Natural killer cell (primary cell): Measurements from ENCODE around the gene TGM3. TPM values are rescaled to one million over a fixed set of nuclear protein-coding genes. Genes with fewer than 3 reads are reported as not detected.

Experiments
- ATAC-seq, 3 donors: fragments of 150-1000 bp in 2 of 3; fragments of 200-7000 bp in 1 of 3; cut with Tn5 transposase; 1 replicate in 1 of 3; 2 replicates in 2 of 3; pipeline ENCODE4 v1.10.0; 2021; ENCODE audit warnings: mild to moderate bottlenecking in 2 of 3, moderate library complexity in 2 of 3
- DNase-seq, 2 donors: peaks; one replicate each; pipeline versions ENCODE4 v3.0.0 to v3.0.0-alpha.2; 2013 to 2021; ENCODE audit warnings: mixed read lengths in 1 of 2
- H3K27ac ChIP-seq: one replicate; pipeline ENCODE4 v1.5.1; 2013; ENCODE audit warnings: mild to moderate bottlenecking, low read length
- H3K27me3 ChIP-seq: one replicate; pipeline ENCODE4 v1.6.1; 2013; ENCODE audit warnings: low read length; ENCODE audit not compliant: control insufficient read depth, insufficient read depth
- H3K36me3 ChIP-seq: one replicate; pipeline ENCODE4 v1.6.1; 2013; ENCODE audit warnings: low read length; ENCODE audit not compliant: control insufficient read depth, insufficient read depth
- H3K4me1 ChIP-seq: one replicate; pipeline ENCODE4 v1.6.1; 2013; ENCODE audit warnings: low read length; ENCODE audit not compliant: control insufficient read depth, insufficient read depth
- H3K4me3 ChIP-seq: one replicate; pipeline ENCODE4 v1.5.1; 2013; ENCODE audit warnings: low read length
- H3K9me3 ChIP-seq: one replicate; pipeline ENCODE4 v1.6.1; 2013; ENCODE audit warnings: low read length; ENCODE audit not compliant: control insufficient read depth, insufficient read depth
- H3K27ac Mint-ChIP-seq, 2 donors: one replicate each; pipeline ENCODE4 v1.8.0; 2022; ENCODE audit warnings: mild to moderate bottlenecking in 2 of 2, mixed read lengths in 2 of 2, moderate library complexity in 1 of 2
- H3K27me3 Mint-ChIP-seq, 2 donors: one replicate each; pipeline ENCODE4 v1.8.0; 2022; ENCODE audit warnings: low read depth in 2 of 2, mixed read lengths in 2 of 2
- H3K36me3 Mint-ChIP-seq: one replicate; pipeline ENCODE4 v1.8.0; 2022; ENCODE audit warnings: mixed read lengths
- H3K4me1 Mint-ChIP-seq, 2 donors: one replicate each; pipeline ENCODE4 v1.8.0; 2022; ENCODE audit warnings: mixed read lengths in 2 of 2
- H3K4me3 Mint-ChIP-seq: one replicate; pipeline ENCODE4 v1.8.0; 2022; ENCODE audit warnings: mild to moderate bottlenecking, moderate library complexity, mixed read lengths
- H3K9me3 Mint-ChIP-seq, 2 donors: one replicate each; pipeline ENCODE4 v1.8.0; 2022; ENCODE audit warnings: mixed read lengths in 2 of 2
- WGBS: methylation state at CpG from one replicate; pipeline ENCODE4 v1.1.7; 2013; ENCODE audit warnings: missing lambda C conversion rate; ENCODE audit not compliant: insufficient coverage; 5-methylcytosine and 5-hydroxymethylcytosine counted together
- intact Hi-C: fragments of 100-400 bp; cut with micrococcal nuclease; formaldehyde crosslinking; loops from one replicate; pipeline ENCODE4 v1.14.2; 2022
- total RNA-seq, 4 donors: library from RNA; stranded (reverse); fragments of 120-200 nt in 1 of 4; gene quantifications; one replicate each; pipeline versions ENCODE4 v1.2.3 to v1.2.4, GENCODE V29; 2013 to 2022
- TF ChIP-seq, protein P1 (sequence below): fragments of 200-600 bp; IDR thresholded peaks from one replicate; pipeline ENCODE4 v1.8.0; 2022; ENCODE audit warnings: antibody characterized with exemption

The TGM3 gene
- total RNA-seq, 3 donors from 2014 or later (not counting 1 experiment from before 2014, with no cell fraction given) = not detected

DNA sequence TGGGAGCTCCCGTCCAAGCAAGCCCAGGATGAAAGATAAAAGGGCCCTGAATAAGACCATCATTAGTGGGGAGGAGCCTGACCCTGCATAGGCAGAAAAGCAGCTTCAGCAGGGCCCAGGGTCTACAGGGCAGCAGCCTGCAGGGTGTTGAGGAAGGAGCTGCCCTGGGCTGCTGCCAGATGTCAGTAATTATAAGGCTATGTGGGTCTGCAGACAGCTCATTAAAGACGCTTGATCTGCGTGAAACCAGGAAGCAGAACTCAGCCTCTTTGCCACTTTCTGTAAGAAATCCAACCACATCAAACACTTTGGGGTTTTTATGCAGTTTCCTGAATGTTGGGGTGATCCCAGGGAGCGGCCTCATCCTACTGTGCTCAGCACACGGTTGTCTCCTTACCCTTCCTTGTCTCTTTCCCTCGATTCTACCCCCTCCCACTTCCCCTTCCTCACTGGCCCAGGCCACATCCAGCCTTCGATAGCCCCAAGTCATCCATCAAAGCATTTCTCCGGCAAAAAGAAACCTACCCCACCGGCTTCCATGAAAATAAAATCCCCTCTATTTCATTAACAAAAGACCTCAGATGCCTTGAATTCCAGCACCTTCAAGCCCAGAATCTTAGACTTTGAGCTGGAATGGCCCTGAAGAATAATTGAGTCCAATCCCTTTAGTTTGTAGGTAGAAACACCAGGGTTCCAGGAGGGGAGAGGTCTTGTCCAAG, 83.9 kb downstream of the TGM3 start:
- Histone ChIP-seq H3K27me3 (no peaks in the 10 kb centered on the region), H3K27ac (no peak overlapping the region), H3K36me3 (no peaks in the 10 kb centered on the region), H3K9me3 (no peaks in the 10 kb centered on the region), H3K4me1 (peaks cover 13% of the 10 kb centered on the region), H3K4me3 (no peak overlapping the region)
- Mint-ChIP-seq H3K4me1 (peaks cover 0 to 12% of the 10 kb centered on the region in 2 donors), H3K27me3 (peaks cover 9 to 19% of the 10 kb centered on the region in 2 donors), H3K36me3 (no peaks in the 10 kb centered on the region), H3K4me3 (no peak overlapping the region), H3K9me3 (no peaks in the 10 kb centered on the region), H3K27ac (no peak overlapping the region)
- WGBS = 2% methylated on average over 9 of the region's 9 CpGs
- DNase-seq (peak in 1 of 2 donors; percentile 65), ATAC-seq (peak in 1 of 3 donors; percentile 36)
- TF ChIP-seq, protein P1, sequence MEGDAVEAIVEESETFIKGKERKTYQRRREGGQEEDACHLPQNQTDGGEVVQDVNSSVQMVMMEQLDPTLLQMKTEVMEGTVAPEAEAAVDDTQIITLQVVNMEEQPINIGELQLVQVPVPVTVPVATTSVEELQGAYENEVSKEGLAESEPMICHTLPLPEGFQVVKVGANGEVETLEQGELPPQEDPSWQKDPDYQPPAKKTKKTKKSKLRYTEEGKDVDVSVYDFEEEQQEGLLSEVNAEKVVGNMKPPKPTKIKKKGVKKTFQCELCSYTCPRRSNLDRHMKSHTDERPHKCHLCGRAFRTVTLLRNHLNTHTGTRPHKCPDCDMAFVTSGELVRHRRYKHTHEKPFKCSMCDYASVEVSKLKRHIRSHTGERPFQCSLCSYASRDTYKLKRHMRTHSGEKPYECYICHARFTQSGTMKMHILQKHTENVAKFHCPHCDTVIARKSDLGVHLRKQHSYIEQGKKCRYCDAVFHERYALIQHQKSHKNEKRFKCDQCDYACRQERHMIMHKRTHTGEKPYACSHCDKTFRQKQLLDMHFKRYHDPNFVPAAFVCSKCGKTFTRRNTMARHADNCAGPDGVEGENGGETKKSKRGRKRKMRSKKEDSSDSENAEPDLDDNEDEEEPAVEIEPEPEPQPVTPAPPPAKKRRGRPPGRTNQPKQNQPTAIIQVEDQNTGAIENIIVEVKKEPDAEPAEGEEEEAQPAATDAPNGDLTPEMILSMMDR = no peak
- intact Hi-C loops = no loop called here

DNA sequence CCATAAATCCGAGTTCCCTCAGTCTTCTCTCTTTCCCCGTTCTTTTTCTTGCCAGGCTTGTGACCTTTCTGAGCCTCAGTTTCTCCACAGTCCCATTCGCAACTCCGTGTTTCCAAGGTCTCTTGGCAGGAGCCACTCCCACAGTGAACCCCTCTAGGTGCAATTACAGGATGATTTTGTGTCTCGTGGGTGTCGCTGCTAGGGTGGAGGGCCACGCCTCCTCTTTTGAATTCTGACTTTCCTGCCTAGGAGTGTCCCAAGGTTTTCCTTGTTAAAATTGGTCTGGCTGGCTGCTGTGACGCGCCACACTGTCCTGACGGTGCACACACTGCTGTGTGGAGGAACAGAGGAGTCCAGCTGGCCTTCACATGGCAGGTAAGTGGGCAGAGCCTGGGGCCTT, 84.8 kb downstream of the TGM3 start, which contains the start of gene TGM6:
Gene TGM6 (plus strand): TSS at position 301 of the 400 bp plus-strand sequence. CDS start 68 bp downstream, at position 369.
- Mint-ChIP-seq H3K4me3 (no peak within 1 kb of the TSS), H3K27ac (no peak within 1 kb of the TSS), H3K36me3 (no peaks in the 10 kb centered on the region), H3K27me3 (peaks cover 9 to 19% of the 10 kb centered on the region in 2 donors), H3K9me3 (no peaks in the 10 kb centered on the region), H3K4me1 (peaks cover 0 to 12% of the 10 kb centered on the region in 2 donors)
- intact Hi-C loops = no loop called here
- TF ChIP-seq, protein P1 = no peak
- H3K27ac ChIP-seq = no peak within 1 kb of the TSS
- H3K36me3 ChIP-seq = no peaks in the 10 kb centered on the region
- no peaks in the 10 kb centered on the region for H3K9me3 ChIP-seq
- H3K4me1 ChIP-seq = peaks cover 13% of the 10 kb centered on the region
- ATAC-seq (no peak), DNase-seq (no peak)
- WGBS = 88% methylated on average over 10 of the region's 10 CpGs
- H3K4me3 ChIP-seq = no peak within 1 kb of the TSS
- H3K27me3 ChIP-seq = no peaks in the 10 kb centered on the region

DNA sequence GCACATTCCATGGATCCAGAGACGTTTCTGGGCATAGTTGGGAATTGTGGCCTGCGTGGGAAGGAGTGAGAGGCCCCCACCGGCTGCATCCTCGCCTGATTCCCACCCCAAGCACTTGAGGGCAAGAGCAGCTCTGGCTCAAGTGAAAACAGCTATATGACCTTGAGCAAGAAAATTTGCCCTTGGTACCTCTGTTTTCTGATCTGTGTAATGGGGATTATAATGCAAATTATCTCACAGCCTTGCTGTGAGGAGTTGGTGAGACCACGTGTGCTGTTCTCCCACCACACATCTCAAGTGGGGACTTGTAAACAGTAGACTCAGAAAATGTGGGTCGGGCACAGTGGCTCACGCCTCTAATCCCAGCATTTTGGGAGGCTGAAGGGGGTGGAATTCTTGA, 85.5 kb downstream of the TGM3 start:
- WGBS = 88% methylated on average over 6 of the region's 7 CpGs

More for the DNA sequence above, 85.5 kb downstream of the TGM3 start:
- intact Hi-C loops = no loop called here
- Mint-ChIP-seq H3K36me3 (no peaks in the 10 kb centered on the region), H3K27ac (no peak overlapping the region), H3K9me3 (no peaks in the 10 kb centered on the region), H3K4me1 (peaks cover 0 to 12% of the 10 kb centered on the region in 2 donors), H3K27me3 (peaks cover 10 to 15% of the 10 kb centered on the region in 2 donors), H3K4me3 (no peak overlapping the region)
- H3K36me3 ChIP-seq = no peaks in the 10 kb centered on the region
- DNase-seq (no peak), ATAC-seq (no peak)
- peaks cover 13% of the 10 kb centered on the region for H3K4me1 ChIP-seq
- H3K4me3 ChIP-seq = no peak overlapping the region
- no peak overlapping the region for H3K27ac ChIP-seq
- no peaks in the 10 kb centered on the region for H3K27me3 ChIP-seq
- TF ChIP-seq, protein P1 = no peak
- no peaks in the 10 kb centered on the region for H3K9me3 ChIP-seq
